Activated T-helper 2 cell treated with anti-CD3 and anti-CD28 coated beads, Interferon-gamma antibody, Interleukin-2, Interleukin-4, amounts not matched to agents 10 μg/mL and 5 μg/mL and 100 μg/mL, durations not matched to agents 14 hours and 24 hours and 36 hours (primary cell): ENCODE measurements around the gene LRRC14B. TPM values are rescaled to one million over a fixed set of nuclear protein-coding genes. Genes with fewer than 3 reads are reported as not detected.

Experiments used
- DNase-seq: peaks from one replicate; pipeline ENCODE4 v3.0.0; 2021; ENCODE audit warnings: low spot score
- H3K27ac Mint-ChIP-seq: one replicate; pipeline ENCODE4 v1.8.0; 2021; ENCODE audit warnings: mixed read lengths
- H3K27me3 Mint-ChIP-seq: one replicate; pipeline ENCODE4 v1.8.0; 2021; ENCODE audit warnings: low read depth, mixed read lengths
- H3K36me3 Mint-ChIP-seq: one replicate; pipeline ENCODE4 v1.8.0; 2021; ENCODE audit warnings: low read depth, mixed read lengths
- H3K4me1 Mint-ChIP-seq: one replicate; pipeline ENCODE4 v1.8.0; 2021; ENCODE audit warnings: low read depth, mixed read lengths
- H3K4me3 Mint-ChIP-seq: one replicate; pipeline ENCODE4 v1.8.0; 2021; ENCODE audit warnings: low read depth, mild to moderate bottlenecking, moderate library complexity, mixed read lengths
- H3K9me3 Mint-ChIP-seq: one replicate; pipeline ENCODE4 v1.8.0; 2021; ENCODE audit warnings: mixed read lengths
- intact Hi-C: fragments of 100-400 bp; cut with micrococcal nuclease; formaldehyde crosslinking; loops from one replicate; pipeline ENCODE4 v1.15.1; 2023
- total RNA-seq: library from RNA; stranded (reverse); gene quantifications from 2 replicates; pipeline ENCODE4 v1.2.3, GENCODE V29; 2022

Gene LRRC14B
- total RNA-seq, 1 donor from 2014 or later: not detected

GRCh38 chr5:185095-186070, 5.9 kb upstream of the LRRC14B start:
- intact Hi-C loops: no loop called here
- no peaks in the 10 kb centered on the region for H3K9me3 Mint-ChIP-seq
- H3K36me3 Mint-ChIP-seq: no peaks in the 10 kb centered on the region
- DNase-seq: no peak
- peaks cover 4% of the 10 kb centered on the region for H3K27me3 Mint-ChIP-seq
- peaks cover 8% of the 10 kb centered on the region for H3K4me1 Mint-ChIP-seq
- no peak overlapping the region for H3K4me3 Mint-ChIP-seq
- no peak overlapping the region for H3K27ac Mint-ChIP-seq

GRCh38 chr5:186091-187041, 4.9 kb upstream of the LRRC14B start:
- Mint-ChIP-seq H3K27me3 (peaks cover 8% of the 10 kb centered on the region), H3K9me3 (no peaks in the 10 kb centered on the region), H3K4me1 (peaks cover 8% of the 10 kb centered on the region), H3K36me3 (no peaks in the 10 kb centered on the region), H3K4me3 (no peak overlapping the region), H3K27ac (no peak overlapping the region)
- DNase-seq: no peak
- intact Hi-C loops: no loop called here

DNA sequence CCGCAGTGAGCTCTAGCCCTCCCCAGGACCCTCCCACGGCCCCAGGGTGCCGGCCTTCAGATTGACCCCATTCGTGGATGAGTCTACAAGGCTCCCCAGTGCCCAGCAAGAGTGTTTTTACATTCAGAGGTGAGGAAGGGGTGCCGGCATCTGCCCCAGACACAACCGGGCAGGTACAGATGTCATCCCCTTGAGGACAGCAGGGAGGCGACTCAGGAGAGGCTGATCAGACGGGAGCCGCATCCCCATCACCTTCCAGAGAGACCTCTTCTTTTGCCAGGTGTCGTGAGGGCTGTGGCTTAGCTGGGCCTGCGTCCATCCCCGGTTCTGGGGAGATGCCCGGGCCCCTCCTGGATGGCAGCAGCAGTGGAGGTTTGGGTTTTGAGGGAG, 4.3 kb upstream of the LRRC14B start:
- Mint-ChIP-seq H3K27me3 (peaks cover 8% of the 10 kb centered on the region), H3K9me3 (no peaks in the 10 kb centered on the region), H3K36me3 (no peaks in the 10 kb centered on the region), H3K27ac (no peak overlapping the region), H3K4me3 (no peak overlapping the region), H3K4me1 (peaks cover 8% of the 10 kb centered on the region)
- intact Hi-C loops: no loop called here
- DNase-seq: no peak

DNA sequence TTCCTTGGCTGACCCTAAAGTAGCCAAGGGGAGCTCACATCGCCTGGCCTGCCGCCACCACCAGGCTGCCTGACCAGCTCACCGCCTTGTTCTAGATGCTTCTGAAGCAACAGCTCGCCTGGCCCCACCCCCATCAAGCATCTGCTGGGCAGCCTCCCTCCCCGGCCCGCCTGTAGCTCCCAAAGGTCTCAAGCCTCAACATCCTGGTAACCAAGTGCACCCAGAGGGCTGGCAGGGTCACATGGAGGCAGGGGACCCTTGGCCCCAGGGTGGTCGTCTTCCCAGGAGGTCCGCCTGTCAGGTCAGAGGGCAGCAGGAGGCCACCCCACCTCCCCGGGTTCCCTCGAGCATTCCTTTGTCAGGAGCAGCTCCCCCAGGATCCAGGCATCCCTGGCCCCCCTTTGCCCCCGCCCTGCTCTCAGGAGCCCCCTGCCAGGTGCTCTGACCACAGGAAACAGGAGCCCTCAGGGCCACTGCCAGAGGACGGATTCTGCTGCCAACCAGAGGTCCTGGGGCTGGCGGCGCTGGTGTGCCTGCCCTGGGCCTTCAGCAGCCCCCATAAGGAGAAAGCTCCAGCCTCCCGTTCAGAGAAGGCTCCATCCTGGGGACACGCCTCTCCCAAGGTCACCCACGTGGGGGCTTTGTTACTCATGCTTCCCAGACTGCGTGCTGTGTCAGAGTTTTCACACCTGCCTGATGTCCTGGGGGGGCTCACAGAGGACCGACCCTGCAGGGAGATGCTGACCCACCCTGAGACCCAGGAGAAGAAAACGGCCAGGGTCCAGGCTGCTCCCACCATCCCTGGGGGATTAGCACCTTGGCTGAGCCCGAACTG, 3.5 kb upstream of the LRRC14B start:
- Mint-ChIP-seq H3K36me3 (no peaks in the 10 kb centered on the region), H3K27ac (no peak overlapping the region), H3K9me3 (no peaks in the 10 kb centered on the region), H3K4me3 (no peak overlapping the region), H3K27me3 (peaks cover 8% of the 10 kb centered on the region), H3K4me1 (peaks cover 8% of the 10 kb centered on the region)
- no peak for DNase-seq
- intact Hi-C loops: loop anchor here (2.0 kb wide), 1 partner anchor 31 kb away; the partner anchor contains the start of genes CCDC127 and SDHA

GRCh38 chr5:188488-189481, 2.5 kb upstream of the LRRC14B start:
- peak; percentile 83 for DNase-seq
- H3K4me1 Mint-ChIP-seq: peaks cover 8% of the 10 kb centered on the region
- peaks cover 8% of the 10 kb centered on the region for H3K27me3 Mint-ChIP-seq
- no peaks in the 10 kb centered on the region for H3K9me3 Mint-ChIP-seq
- intact Hi-C loops: loop anchor here (2.0 kb wide), 1 partner anchor 30 kb away; the partner anchor contains the start of genes CCDC127 and SDHA
- no peak overlapping the region for H3K27ac Mint-ChIP-seq
- H3K4me3 Mint-ChIP-seq: no peak overlapping the region
- no peaks in the 10 kb centered on the region for H3K36me3 Mint-ChIP-seq

DNA sequence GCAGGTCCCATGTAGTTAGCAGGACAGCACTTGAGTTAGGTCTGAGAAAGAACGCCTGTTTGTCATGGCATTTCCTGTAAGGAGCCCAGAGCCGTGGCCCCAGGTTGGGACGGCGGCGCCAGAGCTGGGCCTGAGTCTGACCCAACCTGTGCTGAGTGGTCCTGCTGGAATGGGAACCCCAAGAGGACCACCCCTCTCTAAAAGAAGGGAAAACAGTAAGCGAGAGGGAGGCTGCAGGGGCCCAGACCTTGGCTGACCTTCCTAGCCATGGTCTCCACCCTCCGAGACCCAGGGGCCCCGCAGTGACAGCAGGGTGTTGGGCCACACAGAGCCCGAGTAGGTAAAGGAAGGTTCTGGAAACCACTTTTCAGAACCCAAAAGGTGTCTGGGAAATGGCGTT, 1.8 kb upstream of the LRRC14B start:
- Mint-ChIP-seq H3K4me3 (no peak overlapping the region), H3K9me3 (no peaks in the 10 kb centered on the region), H3K27me3 (peaks cover 8% of the 10 kb centered on the region), H3K36me3 (no peaks in the 10 kb centered on the region), H3K4me1 (peaks cover 8% of the 10 kb centered on the region), H3K27ac (no peak overlapping the region)
- DNase-seq: no peak
- intact Hi-C loops: loop anchor here (2.0 kb wide), 1 partner anchor 29 kb away; the partner anchor contains the start of genes CCDC127 and SDHA

GRCh38 chr5:189976-190365, 1.3 kb upstream of the LRRC14B start:
- peaks cover 8% of the 10 kb centered on the region for H3K4me1 Mint-ChIP-seq
- H3K4me3 Mint-ChIP-seq: no peak overlapping the region
- peaks cover 6% of the 10 kb centered on the region for H3K27me3 Mint-ChIP-seq
- H3K27ac Mint-ChIP-seq: no peak overlapping the region
- no peaks in the 10 kb centered on the region for H3K36me3 Mint-ChIP-seq
- intact Hi-C loops: loop anchor here (2.0 kb wide), 1 partner anchor 29 kb away; the partner anchor contains the start of genes CCDC127 and SDHA
- H3K9me3 Mint-ChIP-seq: no peaks in the 10 kb centered on the region
- no peak for DNase-seq

GRCh38 chr5:190366-191035, 794 bp upstream of the LRRC14B start:
- no peak for DNase-seq
- Mint-ChIP-seq H3K36me3 (no peaks in the 10 kb centered on the region), H3K27ac (no peak overlapping the region), H3K4me3 (no peak overlapping the region), H3K9me3 (no peaks in the 10 kb centered on the region), H3K27me3 (peaks cover 6% of the 10 kb centered on the region), H3K4me1 (peaks cover 10% of the 10 kb centered on the region)
- intact Hi-C loops: no loop called here

- Mint-ChIP-seq H3K4me3 (no peak overlapping the region), H3K4me1 (peaks cover 10% of the 10 kb centered on the region), H3K9me3 (no peaks in the 10 kb centered on the region), H3K27ac (no peak overlapping the region), H3K27me3 (peaks cover 6% of the 10 kb centered on the region), H3K36me3 (no peaks in the 10 kb centered on the region)
- DNase-seq: no peak
- intact Hi-C loops: no loop called here
Observed at GRCh38 chr5:191949-192690, 825 bp downstream of the LRRC14B start.

- Mint-ChIP-seq H3K4me1 (peaks cover 10% of the 10 kb centered on the region), H3K9me3 (no peaks in the 10 kb centered on the region), H3K27ac (no peak overlapping the region), H3K36me3 (no peaks in the 10 kb centered on the region), H3K27me3 (peaks cover 6% of the 10 kb centered on the region), H3K4me3 (no peak overlapping the region)
- DNase-seq: no peak
- intact Hi-C loops: no loop called here
Observed at GRCh38 chr5:192691-192969, 1.3 kb downstream of the LRRC14B start.
